Inferior parietal cortex (tissue), 1 donor: Measurements from ENCODE around the gene IKZF3.

Experiments used
- DNase-seq: peaks from one replicate; pipeline ENCODE4 v3.0.0-alpha.2; 2016; ENCODE audit errors: extremely low spot score

The IKZF3 gene

DNA sequence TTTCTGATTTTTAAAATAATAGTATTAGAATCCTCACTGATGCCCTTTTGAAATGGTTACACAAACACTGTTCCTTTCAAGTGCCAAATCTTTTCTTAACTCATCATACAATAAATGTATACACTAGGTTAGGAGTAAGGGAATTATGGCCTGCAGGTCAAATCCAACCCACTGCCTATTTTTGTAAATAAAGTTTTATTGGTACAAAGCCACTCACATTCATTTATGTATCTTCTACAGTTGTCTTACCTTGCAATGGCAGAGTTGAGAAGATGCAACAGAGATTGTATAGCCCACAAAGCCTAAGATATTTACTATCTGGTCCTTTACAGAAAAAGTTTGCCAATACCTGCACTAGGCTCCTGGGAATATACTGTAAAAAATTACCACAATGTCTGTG is 47.8 kb downstream of the IKZF3 start:
- no peak for DNase-seq

DNA sequence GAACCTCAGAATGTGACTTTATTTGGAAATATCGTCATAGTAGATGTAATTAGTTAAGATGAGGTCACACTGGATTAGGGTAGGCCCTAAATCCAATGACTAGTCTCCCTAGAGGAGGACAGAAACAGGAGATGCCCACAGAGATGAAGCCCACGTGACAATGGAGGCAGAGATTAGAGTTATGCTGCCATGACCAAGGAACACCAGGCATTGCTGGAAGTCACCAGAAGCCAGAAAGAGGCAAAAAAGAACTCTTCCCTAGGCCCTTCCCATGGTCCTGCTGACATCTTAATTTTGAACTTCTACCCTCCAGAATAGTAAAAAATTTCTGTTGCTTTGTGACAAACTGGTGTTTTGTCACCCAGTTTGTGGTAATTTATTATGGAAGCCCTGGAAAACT is 49.6 kb downstream of the IKZF3 start:
- no peak for DNase-seq

DNA sequence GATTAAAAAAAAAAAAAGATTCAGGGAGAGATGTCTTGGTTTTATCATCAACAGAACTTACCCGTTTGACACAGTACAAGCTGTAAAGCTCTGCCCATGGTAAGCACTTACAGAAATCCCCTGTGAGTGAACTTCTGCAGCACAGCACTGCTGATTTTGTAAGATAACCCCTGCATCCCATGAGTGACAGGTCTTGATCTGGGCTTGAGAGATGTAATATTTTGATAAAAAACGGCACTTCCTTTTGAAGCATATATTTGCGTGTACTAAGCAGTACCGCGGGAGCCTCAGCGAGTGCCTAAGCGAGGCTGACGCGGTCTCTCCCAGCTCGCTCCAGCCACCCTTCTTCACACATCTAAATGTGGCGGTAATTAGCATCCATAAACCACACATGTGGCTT is 50.5 kb downstream of the IKZF3 start:
- no peak for DNase-seq

DNA sequence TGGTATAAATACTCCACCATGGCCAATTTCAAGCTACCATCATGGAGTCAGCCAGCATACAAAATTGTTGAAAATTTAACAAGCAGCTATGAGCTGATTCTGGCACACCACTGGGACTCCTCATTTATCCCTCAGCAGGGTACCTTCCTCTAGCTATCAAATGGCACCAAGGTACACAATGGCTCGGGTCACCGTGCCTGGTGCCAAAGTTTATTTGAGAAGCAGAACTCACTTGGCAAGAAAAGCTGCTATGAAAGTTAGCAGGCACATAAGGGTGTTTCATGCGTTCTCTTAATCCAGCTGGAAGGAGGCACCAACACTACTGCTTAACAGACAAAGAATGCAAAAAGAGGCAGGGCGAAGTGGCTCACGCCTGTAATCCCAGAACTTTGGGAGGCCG is 51.6 kb downstream of the IKZF3 start:
- DNase-seq = no peak

DNA sequence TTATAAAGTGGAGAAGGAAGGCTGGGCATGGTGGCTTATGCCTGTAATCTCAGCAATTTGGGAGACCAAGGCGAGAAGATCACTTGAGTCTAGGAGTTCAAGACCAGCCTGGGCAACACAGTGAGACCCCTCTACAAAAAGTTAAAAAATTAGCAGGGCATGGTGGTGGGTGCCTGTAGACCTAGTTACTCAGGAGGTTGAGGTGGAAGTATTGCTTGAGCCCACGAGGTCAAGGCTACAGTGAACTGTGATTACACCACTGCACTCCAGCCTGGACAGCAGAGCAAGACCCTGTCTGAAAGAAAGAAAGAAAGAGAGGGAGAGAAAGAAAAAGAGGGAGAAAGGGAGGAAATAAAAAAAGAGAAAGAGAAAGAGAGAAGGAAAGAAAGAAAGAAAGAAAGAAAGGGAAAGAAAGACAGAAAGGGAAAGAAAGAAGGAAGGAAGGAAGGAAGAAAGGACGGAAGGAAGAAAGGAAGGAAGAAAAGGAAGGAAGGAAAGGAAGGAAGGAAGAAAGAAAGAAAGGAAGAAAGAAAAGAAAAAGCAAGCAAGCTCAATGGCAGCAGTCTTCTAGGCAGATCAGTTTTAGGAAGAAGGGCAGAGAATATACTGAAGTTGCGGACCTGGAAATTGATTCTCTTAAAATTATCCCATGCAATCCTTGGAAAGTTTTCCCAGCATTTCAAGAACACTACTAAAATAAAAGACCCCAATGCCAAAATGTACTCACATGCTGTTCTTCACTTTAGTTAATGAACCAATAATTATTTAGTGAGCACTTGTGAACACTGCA is 53.0 kb downstream of the IKZF3 start:
- no peak for DNase-seq

DNA sequence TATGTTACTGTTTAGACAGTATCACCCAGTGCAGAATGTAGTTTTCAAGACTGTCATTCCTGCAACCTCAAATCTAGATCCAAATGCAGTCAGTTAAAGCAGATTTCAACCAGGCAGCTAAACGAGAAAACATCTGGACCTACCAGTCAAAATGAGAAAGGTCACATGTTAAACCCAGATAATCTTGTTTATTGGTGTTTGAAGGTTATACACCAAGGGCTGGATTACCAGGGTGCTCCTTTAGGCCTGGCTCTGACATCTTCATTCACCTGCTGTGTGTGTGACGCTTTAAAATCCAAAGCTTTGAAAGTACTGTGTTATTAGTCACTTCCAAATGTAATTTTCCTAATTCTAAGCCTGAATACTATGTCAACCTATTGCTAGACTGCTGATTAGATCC is 54.9 kb downstream of the IKZF3 start:
- no peak for DNase-seq

DNA sequence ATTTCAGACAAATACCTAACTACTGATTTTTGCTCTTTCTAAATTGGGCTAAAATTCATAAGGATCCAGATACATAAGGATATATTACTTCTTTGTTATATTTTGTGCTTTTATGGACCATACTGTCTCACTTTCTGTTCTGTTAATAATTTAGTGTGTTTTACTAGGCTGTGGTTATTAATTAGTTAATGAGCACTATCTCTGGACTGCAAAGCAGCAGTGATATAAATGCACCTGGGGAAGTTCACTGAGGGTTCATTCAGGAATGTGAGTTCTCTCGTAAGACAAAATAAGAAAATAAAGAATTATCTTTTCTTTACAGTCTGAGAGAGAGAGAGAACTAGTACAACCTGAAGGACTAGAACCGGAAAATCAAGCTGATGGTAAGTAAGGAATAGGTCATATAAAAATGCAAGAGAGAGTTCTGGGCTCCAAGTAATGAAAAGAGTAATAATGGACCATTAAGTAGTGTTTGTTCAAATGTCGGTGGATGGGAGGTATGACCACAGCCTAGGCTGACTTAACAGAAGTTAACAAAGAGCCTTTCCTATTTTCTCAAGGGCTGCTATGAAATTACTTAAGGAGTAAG is 55.6 kb downstream of the IKZF3 start:
- DNase-seq = no peak

DNA sequence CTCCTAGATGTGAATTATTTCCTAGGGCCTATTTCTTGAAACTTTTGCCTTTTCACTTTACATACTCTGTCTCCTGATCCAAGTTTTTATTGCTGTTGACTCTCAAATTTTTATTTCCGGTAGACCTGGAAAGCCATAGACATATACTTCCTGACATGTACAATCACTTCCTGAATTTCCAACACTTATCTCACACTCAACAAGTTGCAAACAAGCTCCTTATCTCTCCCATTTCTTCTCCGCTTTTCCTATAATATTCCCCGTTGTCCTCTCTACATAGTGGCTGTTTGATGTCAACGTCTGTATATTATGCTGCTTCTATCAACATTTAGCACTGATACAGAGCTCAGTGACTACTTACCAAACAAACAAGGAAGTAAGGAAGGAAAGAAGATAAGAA is 59.3 kb downstream of the IKZF3 start:
- no peak for DNase-seq

DNA sequence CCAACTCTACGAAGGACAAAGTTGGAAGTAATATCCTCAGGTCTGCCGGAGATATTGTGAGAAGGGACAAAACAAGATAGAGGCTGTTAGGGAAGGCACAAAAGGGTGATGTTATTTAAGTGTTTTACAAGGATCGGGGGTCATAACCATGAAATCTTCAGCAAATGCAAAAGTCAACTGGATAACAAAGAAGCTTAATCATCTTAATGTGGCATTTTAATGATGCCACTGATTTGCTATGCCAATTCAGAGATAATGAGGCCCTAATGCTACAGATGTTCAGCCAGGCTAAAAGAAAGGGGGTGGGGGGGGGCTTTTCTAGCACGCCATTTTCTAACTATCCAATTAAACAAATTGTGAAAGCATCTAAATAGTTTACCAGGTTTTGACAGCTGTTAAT is 63.1 kb downstream of the IKZF3 start:
- no peak for DNase-seq

DNA sequence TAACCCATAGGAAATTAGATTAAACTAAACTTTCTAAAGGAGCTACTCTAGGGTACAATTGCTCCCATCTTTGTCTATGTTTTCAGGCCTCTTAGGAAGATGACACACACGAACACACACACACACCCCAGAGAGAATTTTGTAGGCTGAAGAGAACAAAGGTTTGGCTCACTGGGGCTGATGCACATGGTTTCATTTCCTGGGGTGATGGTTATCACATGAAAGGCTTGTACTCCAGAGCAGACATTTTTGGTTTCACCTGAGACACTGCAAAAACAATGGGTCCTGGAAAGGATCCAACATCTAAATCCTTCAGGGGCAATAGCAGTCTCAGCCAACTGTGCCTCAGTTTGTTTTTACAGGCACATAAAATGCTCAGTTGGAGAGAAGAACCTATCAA is 63.6 kb downstream of the IKZF3 start:
- no peak for DNase-seq

DNA sequence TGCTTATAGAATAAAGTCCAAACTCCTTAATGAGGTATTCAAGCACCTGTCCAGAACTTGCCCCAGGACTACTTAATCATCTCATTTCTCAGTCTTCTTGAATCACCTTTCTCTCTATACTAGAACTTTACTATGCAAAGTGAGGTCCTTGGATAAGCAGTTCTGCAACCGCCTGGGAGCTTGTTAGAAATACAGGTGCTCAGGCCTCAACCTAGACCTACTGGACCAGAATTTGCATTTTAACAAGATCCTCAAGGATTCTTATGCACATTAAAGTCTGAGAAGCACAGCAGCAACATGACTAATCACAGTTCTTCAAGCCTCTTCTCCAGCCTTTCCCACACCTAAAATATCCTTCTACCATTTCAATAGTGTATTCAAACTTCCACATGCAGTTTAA is 64.7 kb downstream of the IKZF3 start:
- DNase-seq = no peak

DNA sequence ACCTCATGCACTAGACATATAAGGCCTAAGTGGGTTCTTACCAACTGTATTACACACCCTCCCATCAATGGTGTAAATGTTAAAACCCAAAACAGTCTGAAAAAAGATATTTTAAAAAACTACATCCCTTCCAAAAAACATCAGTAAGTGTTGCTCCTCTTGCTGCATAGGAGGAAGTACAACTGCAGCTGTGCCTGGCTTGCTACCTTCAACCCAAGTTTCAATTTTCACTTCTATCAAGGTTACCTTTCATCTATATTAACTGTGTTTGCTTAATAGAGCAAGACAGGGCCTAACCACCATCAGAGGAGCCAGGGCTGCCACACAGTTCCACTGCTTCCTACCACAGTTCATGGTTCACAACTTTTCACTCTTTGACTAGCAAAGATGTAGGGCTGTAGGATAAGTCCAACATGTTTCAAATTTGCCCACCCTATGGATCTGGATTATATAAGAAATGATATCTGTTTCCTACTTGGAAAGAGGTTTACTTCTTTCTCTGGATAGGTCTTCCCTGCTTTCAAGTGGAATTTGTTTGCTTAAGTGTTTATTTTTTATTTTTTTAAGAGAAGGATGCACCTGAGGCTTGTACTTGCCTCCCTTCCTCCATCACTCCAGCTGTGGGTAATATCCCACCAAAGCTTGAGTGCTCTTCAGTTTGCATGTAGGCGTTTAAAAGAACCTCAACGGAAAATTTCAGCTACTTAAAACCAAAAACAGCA is 69.7 kb downstream of the IKZF3 start:
- DNase-seq = no peak

DNA sequence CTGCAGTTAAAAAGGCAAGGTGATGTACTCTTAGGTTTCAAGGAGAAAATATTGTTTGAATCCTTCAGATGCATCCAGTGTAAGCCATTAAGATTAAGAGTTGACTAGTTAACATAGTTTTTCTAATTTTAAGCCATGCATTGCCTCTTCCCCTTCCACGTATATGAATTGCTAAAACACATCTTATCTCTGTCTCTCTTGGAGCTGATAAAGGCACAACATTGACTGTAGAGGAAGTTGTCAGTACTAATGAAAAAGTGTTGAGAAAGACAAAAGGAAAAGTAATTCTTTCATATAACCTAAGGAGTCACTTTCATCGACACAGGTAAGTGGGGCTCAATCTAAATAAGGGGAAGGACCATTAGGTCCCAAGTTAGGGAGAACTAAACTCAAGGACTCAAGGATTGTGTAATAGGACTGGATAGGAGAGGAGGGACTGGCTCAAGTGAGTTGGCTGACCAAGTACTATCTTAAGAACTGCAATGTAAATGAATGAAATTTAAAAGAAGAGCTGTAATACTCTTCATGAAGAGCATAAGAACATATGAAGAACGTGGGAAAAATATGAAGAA is 70.7 kb downstream of the IKZF3 start:
- DNase-seq = no peak

DNA sequence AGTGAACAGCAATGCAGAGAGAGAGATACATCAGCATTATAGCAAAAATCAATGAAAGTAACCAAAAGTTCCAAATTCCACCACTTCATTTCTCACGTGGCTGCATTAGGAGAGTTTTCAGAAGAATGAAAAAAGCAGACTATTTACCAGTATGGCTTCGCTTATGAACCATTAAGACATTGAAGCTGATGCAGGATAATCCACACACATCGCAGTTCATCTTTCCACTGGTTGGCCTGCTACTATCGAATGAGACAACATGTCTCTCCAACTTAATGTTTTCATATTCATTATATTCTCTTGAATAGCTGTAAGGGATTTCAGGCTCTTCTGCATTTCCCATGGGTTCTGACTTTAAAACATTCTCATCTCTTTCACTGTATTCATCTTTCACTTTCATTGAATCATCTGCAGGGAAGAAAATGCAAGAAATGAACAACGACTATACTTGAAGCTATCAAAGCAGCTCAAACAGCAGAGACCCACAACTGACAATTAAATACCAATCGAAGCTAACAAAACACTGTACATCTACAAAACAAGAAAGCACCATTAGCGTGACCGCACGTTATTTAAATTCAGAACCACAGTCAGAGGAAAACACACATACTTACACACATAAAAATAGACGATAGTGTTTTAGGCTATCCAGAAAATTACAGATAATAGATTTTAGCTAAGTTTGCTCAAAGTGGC is 71.4 kb downstream of the IKZF3 start:
- DNase-seq = no peak

DNA sequence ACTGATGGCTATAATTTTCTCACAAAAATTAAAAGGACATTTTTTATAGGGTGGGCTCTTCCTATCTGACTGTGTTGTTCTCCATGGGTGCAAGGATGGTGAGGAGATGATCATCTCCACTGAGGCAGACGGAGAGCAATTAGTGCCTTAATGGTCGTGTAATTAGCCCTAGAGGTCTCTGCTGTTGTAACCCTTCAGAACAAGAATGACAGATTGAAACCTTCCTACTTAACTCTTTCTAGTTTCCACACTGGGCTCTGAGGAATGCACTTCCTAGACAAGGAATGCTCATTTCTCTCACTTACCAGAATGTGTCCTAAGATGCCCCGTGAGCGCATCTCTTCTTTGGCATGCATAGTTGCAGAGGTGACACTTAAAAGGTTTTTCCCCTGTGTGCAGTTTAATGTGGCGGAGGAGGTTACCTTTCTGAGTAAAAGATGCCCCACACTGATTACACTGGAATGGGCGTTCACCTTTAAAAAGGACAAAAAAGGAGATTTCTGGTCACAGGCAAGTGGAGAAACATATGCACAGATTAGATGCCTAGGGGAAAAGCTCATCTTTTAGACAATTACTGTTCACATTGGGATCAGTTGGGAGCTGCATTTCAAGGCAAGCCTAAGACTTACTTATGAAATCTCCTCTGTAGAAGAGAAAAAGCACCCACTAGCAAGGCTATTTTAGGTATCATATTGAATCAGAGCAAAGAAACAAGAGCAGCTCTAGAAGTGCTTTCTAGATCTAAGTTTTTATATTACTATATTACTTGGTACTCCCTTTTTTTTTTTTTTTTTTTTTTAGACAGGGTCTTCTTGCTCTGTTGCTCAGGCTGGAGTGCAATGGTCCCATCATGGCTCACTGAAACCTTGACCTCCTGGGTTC is 72.8 kb downstream of the IKZF3 start:
- no peak for DNase-seq

DNA sequence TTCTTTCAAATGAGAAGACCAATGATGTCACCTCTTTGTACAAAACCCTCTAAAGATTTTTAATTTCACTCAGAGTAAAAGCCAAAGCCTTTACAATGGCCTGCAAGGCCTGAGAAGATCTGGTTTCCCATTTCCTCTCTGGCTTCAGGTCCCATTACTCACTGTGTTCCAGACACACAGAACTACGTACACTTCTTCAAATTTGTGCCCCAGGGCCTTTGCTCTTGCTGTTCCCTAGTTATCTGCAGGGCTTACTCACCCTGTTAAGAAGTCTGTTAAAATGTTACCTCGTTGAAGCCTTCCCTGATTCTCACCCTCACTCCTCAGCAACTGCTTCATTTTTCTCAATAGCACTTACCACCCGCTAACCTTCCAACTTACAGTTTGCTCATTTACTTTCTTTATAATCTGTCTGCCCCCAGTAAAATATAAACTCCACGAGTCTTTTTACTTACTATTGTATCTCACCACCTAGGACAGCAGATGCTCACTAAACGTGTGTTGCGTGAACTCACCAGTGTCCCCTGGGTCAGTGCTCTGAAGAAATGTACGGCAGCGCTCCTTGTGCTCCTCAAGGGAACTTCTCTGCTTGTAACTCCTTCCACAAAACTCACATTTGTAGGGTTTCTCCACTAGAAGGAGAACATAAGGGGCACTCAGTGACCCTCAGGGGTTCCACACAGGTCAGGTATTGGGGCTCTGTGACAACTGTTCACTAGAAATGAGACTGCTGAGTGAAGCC is 76.2 kb downstream of the IKZF3 start:
- no peak for DNase-seq

DNA sequence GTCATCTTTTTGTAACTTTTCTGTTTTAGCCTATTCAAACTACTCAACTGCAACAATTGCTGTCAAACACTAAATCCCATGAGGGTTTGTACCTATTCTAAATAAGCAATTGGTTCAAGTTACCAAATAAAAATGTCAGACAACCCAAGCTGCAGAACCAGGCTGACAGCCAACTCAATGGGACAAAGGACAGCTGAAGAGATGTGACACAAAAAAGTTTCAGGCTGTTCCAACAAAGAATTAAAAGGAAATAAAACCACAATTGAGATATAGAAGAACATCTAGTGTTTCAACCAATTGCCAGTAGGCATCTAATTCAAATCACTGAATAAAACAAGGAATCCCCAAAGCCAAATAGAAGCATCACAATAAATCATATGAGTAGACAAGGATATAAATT is 77.1 kb downstream of the IKZF3 start:
- no peak for DNase-seq

DNA sequence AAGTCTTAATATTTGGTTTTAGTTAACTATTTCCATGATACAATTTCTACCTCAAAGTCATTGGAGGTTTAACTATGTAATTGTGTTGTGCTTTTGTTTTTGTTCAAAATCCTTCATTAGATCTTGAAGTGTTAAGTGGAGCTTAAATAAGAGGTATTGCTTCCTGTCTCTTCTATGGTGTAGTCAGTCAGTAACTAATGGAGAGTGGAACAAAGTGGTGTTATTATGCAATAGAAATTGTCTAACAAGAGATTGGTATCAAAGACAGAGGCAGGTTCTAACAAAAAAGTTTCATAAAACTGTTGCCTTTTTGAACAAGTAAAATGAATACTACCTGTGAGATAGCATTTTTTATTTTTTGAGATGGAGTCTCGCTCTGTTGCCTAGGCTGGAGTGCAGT is 81.1 kb downstream of the IKZF3 start:
- no peak for DNase-seq

DNA sequence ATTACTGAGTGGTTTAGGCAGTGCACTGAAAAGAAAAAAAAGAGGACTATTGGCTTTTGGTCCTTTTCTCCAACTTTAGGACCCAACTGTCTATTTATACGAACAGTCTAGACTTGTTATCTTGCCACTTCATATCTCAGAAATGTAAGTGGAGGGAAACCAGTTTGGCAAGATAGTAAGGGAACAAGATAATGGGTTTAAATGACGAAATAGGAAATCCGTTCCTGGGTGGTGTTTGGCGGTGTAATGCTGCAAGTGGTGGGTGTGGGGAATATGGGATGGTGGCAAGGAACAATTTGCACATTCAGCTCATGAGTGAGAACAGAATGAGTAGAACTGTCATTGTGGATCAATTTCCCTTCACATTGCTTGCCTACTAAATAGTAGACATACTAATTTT is 81.6 kb downstream of the IKZF3 start:
- no peak for DNase-seq

DNA sequence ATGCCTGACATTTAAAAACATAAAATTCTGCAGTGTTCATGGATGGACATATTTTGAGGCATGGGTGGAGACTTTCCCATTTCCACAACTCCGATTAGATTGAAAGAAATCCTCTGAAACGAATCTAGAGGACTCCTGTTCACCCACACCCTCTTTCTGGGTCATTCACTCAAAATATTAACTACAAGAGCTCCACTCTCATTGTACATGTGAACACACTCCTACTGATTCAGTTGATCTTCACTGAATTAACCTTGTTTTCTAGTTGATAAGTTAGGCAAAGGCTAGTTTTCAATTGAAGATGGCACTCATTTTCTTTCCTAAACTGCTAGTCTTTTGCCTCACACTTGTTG is 82.3 kb downstream of the IKZF3 start:
- no peak for DNase-seq
